GM12878 (cell line): ENCODE data around the gene DDX23. TPM values are rescaled to one million over a fixed set of nuclear protein-coding genes. Genes with fewer than 3 reads are reported as not detected.

Experiments used
- CHD2 ChIP-seq: IDR thresholded peaks from 2 replicates; pipeline ENCODE4 v1.6.1; 2011; ENCODE audit warnings: low read depth, low read length, improper control_type of control experiment, borderline replicate concordance
- CREM ChIP-seq: IDR thresholded peaks from 2 replicates; pipeline ENCODE4 v1.6.1; 2014; ENCODE audit warnings: antibody characterized with exemption, low read depth
- ESRRA ChIP-seq: IDR thresholded peaks from 2 replicates; pipeline ENCODE4 v1.6.1; 2012; ENCODE audit warnings: mild to moderate bottlenecking, low read length, improper control_type of control experiment
- FOXM1 ChIP-seq: IDR thresholded peaks from 2 replicates; pipeline ENCODE4 v1.6.1; 2012; ENCODE audit warnings: low read depth, mild to moderate bottlenecking, inconsistent platforms, low read length, moderate library complexity
- GATAD2B ChIP-seq: fragments of 450-650 bp; conservative IDR thresholded peaks from 2 replicates; pipeline ENCODE4 v1.6.1; 2017; ENCODE audit warnings: low read depth, mild to moderate bottlenecking, moderate library complexity
- HDGF ChIP-seq: fragments of 450-650 bp; IDR thresholded peaks from 2 replicates; pipeline ENCODE4 v1.6.1; 2016; ENCODE audit warnings: antibody characterized with exemption
- IKZF1 ChIP-seq: fragments of 450-650 bp; conservative IDR thresholded peaks from 2 replicates; pipeline ENCODE4 v1.6.1; 2017; ENCODE audit warnings: antibody characterized with exemption, mild to moderate bottlenecking
- IRF4 ChIP-seq: IDR thresholded peaks from 2 replicates; pipeline ENCODE4 v1.6.1; 2011; ENCODE audit warnings: low read depth, low read length
- JUNB ChIP-seq: IDR thresholded peaks from 2 replicates; pipeline ENCODE4 v1.6.1; 2016; ENCODE audit warnings: antibody characterized with exemption, mild to moderate bottlenecking
- MEF2A ChIP-seq: IDR thresholded peaks from 2 replicates; pipeline ENCODE4 v1.6.1; 2011; ENCODE audit warnings: low read depth, mild to moderate bottlenecking, low read length, moderate library complexity; ENCODE audit not compliant: insufficient read depth
- MXI1 ChIP-seq: fragments of 150-350 bp; IDR thresholded peaks from 2 replicates; pipeline ENCODE4 v1.6.1; 2011; ENCODE audit warnings: low read depth, mild to moderate bottlenecking, inconsistent platforms, low read length, improper control_type of control experiment
- NFXL1 ChIP-seq: fragments of 450-650 bp; IDR thresholded peaks from 2 replicates; pipeline ENCODE4 v1.6.1; 2017; ENCODE audit warnings: antibody characterized with exemption, mild to moderate bottlenecking, borderline replicate concordance
- NR2C2 ChIP-seq: IDR thresholded peaks from 2 replicates; pipeline ENCODE4 v1.6.1; 2011; ENCODE audit warnings: borderline replicate concordance, low read depth; ENCODE audit not compliant: control insufficient read depth, insufficient read length
- NR2F1 ChIP-seq: fragments of 450-650 bp; conservative IDR thresholded peaks from 2 replicates; pipeline ENCODE4 v1.6.1; 2017; ENCODE audit warnings: mild to moderate bottlenecking
- PAX8 ChIP-seq: fragments of 450-650 bp; IDR thresholded peaks from 2 replicates; pipeline ENCODE4 v1.6.1; 2017; ENCODE audit warnings: mild to moderate bottlenecking, moderate library complexity
- POLR2A ChIP-seq: IDR thresholded peaks from 2 replicates; pipeline ENCODE4 v1.6.1; 2011; ENCODE audit warnings: low read depth, mild to moderate bottlenecking, low read length
- POU2F2 ChIP-seq: IDR thresholded peaks from 3 replicates; pipeline ENCODE4 v1.6.1; 2011; ENCODE audit warnings: low read depth, mild to moderate bottlenecking, low read length, borderline replicate concordance
- RELB ChIP-seq: fragments of 450-650 bp; IDR thresholded peaks from 2 replicates; pipeline ENCODE4 v1.6.1; 2017; ENCODE audit warnings: low read depth, mild to moderate bottlenecking, moderate library complexity
- SIX5 ChIP-seq: IDR thresholded peaks from 2 replicates; pipeline ENCODE4 v1.6.1; 2011; ENCODE audit warnings: mild to moderate bottlenecking, low read depth, low read length, moderate library complexity; ENCODE audit not compliant: severe bottlenecking
- TAF1 ChIP-seq: IDR thresholded peaks from 2 replicates; pipeline ENCODE4 v1.6.1; 2011; ENCODE audit warnings: mild to moderate bottlenecking, low read depth, low read length, borderline replicate concordance
- YBX1 ChIP-seq: fragments of 450-650 bp; IDR thresholded peaks from 2 replicates; pipeline ENCODE4 v1.6.1; 2016; ENCODE audit warnings: antibody characterized with exemption
- ZBTB40 ChIP-seq: fragments of 450-650 bp; IDR thresholded peaks from 2 replicates; pipeline ENCODE4 v1.6.1; 2016; ENCODE audit warnings: mild to moderate bottlenecking, moderate library complexity, borderline replicate concordance
- polyA plus RNA-seq, 11 experiments: library from polyadenylated mRNA; depleted of rRNA in 4 of 11; unstranded in 6 of 11; stranded (reverse) in 5 of 11; fragments of >200 nt; fragmentation: Nextera tagmentation in 4 of 11; fragmentation: Illumina TruSeq in 1 of 11; extraction: Ambion mirVana in 4 of 11; extraction: Trizol in 1 of 11; gene quantifications; 1 replicate in 1 of 11; 2 replicates in 10 of 11; pipeline versions ENCODE4 v1.2.1 to v1.2.3, GENCODE V29; 2011 to 2016; ENCODE audit warnings: inconsistent platforms in 2 of 11, missing spikeins in 2 of 11, low read depth in 1 of 11
- total RNA-seq, 4 experiments: library from RNA; depleted of rRNA in 3 of 4; stranded (reverse); fragments of >200 nt in 3 of 4; fragmentation: Illumina TruSeq in 1 of 4; extraction: Trizol in 1 of 4; gene quantifications; 2 replicates each; pipeline versions ENCODE4 v1.2.1 to v1.2.3, GENCODE V29; 2013 to 2021
- TF ChIP-seq, protein P1 (sequence below): IDR thresholded peaks from 2 replicates; pipeline ENCODE4 v1.6.1; 2012; ENCODE audit warnings: low read depth, low read length, improper control_type of control experiment
- TF ChIP-seq, protein P2 (sequence below): fragments of 150-350 bp; IDR thresholded peaks from 2 replicates; pipeline ENCODE4 v1.6.1; 2014; ENCODE audit warnings: mild to moderate bottlenecking, low read depth, low read length

Gene DDX23
- total and polyA plus RNA-seq, 10 of the 15 experiments (the other 5 are each of a cell fraction or from before 2014, with no cell fraction given), result 25.8 to 107 (median 77.4) TPM

GRCh38 chr12:48851883-48852733 is at the start of gene DDX23 (continued):
- TF ChIP-seq POU2F2 (peak; percentile 72; the same call in 1 of the 3 replicates), HDGF (peak; percentile 53; the same call in 1 of the 2 replicates), MEF2A (0 out of 2 replicates have a peak, but pooled peaks have one; percentile 24), IKZF1 (peak; percentile 100), TAF1 (peak; percentile 94), POLR2A (peak; percentile 96), ZBTB40 (peak; percentile 80; the same call in 1 of the 2 replicates), NR2F1 (no peak), SIX5 (peak; percentile 100), RELB (peak; percentile 96), CREM (peak; percentile 98), MXI1 (peak; percentile 68; the same call in 1 of the 2 replicates), NR2C2 (no peak), YBX1 (no peak), GATAD2B (peak; percentile 59; the same call in 1 of the 2 replicates), CHD2 (peak; percentile 95), ESRRA (peak; percentile 87; the same call in 1 of the 2 replicates), JUNB (0 out of 2 replicates have a peak, but pooled peaks have one; percentile 15), FOXM1 (no peak), NFXL1 (no peak), PAX8 (no peak), IRF4 (peak; percentile 78)
- TF ChIP-seq, protein P1, sequence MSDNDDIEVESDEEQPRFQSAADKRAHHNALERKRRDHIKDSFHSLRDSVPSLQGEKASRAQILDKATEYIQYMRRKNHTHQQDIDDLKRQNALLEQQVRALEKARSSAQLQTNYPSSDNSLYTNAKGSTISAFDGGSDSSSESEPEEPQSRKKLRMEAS, result peak; percentile 76
- TF ChIP-seq, protein P2, sequence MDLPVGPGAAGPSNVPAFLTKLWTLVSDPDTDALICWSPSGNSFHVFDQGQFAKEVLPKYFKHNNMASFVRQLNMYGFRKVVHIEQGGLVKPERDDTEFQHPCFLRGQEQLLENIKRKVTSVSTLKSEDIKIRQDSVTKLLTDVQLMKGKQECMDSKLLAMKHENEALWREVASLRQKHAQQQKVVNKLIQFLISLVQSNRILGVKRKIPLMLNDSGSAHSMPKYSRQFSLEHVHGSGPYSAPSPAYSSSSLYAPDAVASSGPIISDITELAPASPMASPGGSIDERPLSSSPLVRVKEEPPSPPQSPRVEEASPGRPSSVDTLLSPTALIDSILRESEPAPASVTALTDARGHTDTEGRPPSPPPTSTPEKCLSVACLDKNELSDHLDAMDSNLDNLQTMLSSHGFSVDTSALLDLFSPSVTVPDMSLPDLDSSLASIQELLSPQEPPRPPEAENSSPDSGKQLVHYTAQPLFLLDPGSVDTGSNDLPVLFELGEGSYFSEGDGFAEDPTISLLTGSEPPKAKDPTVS, result no peak
